K562 (cell line): ENCODE results near the gene KRT72. TPM values are rescaled to one million over a fixed set of nuclear protein-coding genes. Genes with fewer than 3 reads are reported as not detected.

ENCODE experiments used
- ATAC-seq: fragments of 200-7000 bp; cut with Tn5 transposase; 3 replicates; pipeline ENCODE4 v1.9.1; 2020; ENCODE audit warnings: moderate library complexity
- BruUV-seq: library from RNA; stranded (reverse); fragments of 400-500 nt; replicated peaks from 2 replicates; lab custom pipeline; 2021; lab: Mats Ljungman, UMichigan
- CTCF ChIA-PET: fragments of 300-600 bp; formaldehyde crosslinking; extraction: SDS; loops from one replicate; lab custom pipeline; 2021; ENCODE audit warnings: low intra/inter-chr PET ratio; lab: Yijun Ruan, JAX
- POLR2A ChIA-PET: fragments of 300-600, 350-650 bp; sonication (Branson Sonifier 250); formaldehyde crosslinking; extraction: SDS; loops from one replicate; lab custom pipeline; 2021; ENCODE audit warnings: antibody characterized with exemption, inconsistent platforms; lab: Yijun Ruan, JAX
- DNase-seq, 4 experiments: peaks; one replicate each; pipeline versions ENCODE4 v3.0.0 to v3.0.0-alpha.2; 2011 to 2018; ENCODE audit warnings: low spot score in 3 of 4, mixed read lengths in 3 of 4; ENCODE audit errors: extremely low read depth in 1 of 4
- FAIRE-seq: peaks from 2 replicates; lab custom pipeline; 2011; peaks lifted over from hg19 to GRCh38; lab: Jason Lieb, UNC
- H2AFZ ChIP-seq: 2 replicates; pipeline ENCODE4 v1.6.0; 2011; ENCODE audit warnings: low read depth, low read length, control low read depth, inconsistent platforms
- H3K27ac ChIP-seq: fragments of 200-600 bp; 3 replicates; pipeline ENCODE4 v1.8.0; 2011; ENCODE audit warnings: low read depth, mild to moderate bottlenecking, control low read depth, inconsistent platforms, low read length, moderate library complexity, mixed read lengths; ENCODE audit errors: extremely low read depth
- H3K27me3 ChIP-seq, 2 experiments: fragments of 300-600 bp in 1 of 2; 2 replicates in 1 of 2; 3 replicates in 1 of 2; pipeline versions ENCODE4 v1.6.0 to v1.8.0; 2011; ENCODE audit warnings: inconsistent platforms in 2 of 2, low read length in 2 of 2, mild to moderate bottlenecking in 1 of 2, mixed read lengths in 1 of 2, moderate library complexity in 1 of 2; ENCODE audit not compliant: control insufficient read depth in 2 of 2, insufficient read depth in 2 of 2
- H3K36me3 ChIP-seq: fragments of 300-600 bp; 3 replicates; pipeline ENCODE4 v1.8.0; 2011; ENCODE audit warnings: mild to moderate bottlenecking, low read length, inconsistent platforms; ENCODE audit not compliant: control insufficient read depth, insufficient read depth
- H3K4me1 ChIP-seq, 2 experiments: fragments of 200-600 bp in 1 of 2; replicated peaks in 1 of 2; 2 replicates in 1 of 2; 3 replicates in 1 of 2; pipeline versions ENCODE4 v1.5.1 to v1.8.0; 2011; ENCODE audit warnings: inconsistent platforms in 2 of 2, low read length in 2 of 2, mild to moderate bottlenecking in 1 of 2, mixed read lengths in 1 of 2, moderate library complexity in 1 of 2; ENCODE audit not compliant: control insufficient read depth in 2 of 2, insufficient read depth in 2 of 2
- H3K4me2 ChIP-seq: 2 replicates; pipeline ENCODE4 v1.6.1; 2011; ENCODE audit warnings: low read length, control low read depth, inconsistent platforms, mixed read lengths; ENCODE audit not compliant: insufficient read depth
- H3K4me3 ChIP-seq: fragments of 200-600 bp; sonication (generic), shearing (Covaris generic); 2 replicates; pipeline ENCODE4 v1.5.1; 2016; ENCODE audit warnings: control low read depth, inconsistent platforms
- H3K79me2 ChIP-seq: fragments of 200-600 bp; 3 replicates; pipeline ENCODE4 v1.8.0; 2011; ENCODE audit warnings: low read length, inconsistent platforms; ENCODE audit not compliant: control insufficient read depth, insufficient read depth
- H3K9ac ChIP-seq, 2 experiments: 2 replicates each; pipeline versions ENCODE4 v1.6.0 to v1.6.1; 2011; ENCODE audit warnings: low read depth in 2 of 2, low read length in 2 of 2, control low read depth in 1 of 2, inconsistent platforms in 1 of 2, mild to moderate bottlenecking in 1 of 2, mixed read lengths in 1 of 2; ENCODE audit not compliant: insufficient read depth in 1 of 2
- H3K9me1 ChIP-seq: one replicate; pipeline ENCODE4 v1.6.0; 2011; ENCODE audit warnings: inconsistent platforms, mild to moderate bottlenecking, low read length, moderate library complexity; ENCODE audit not compliant: control insufficient read depth, insufficient read depth
- H3K9me3 ChIP-seq: replicated peaks from 2 replicates; pipeline ENCODE4 v1.5.1; 2011; ENCODE audit warnings: low read depth, low read length, inconsistent platforms; ENCODE audit not compliant: control insufficient read depth, insufficient read depth
- H4K20me1 ChIP-seq: replicated peaks from 2 replicates; pipeline ENCODE4 v1.6.1; 2011; ENCODE audit warnings: low read length, inconsistent platforms, mixed read lengths; ENCODE audit not compliant: control insufficient read depth, insufficient read depth
- MYBL2 ChIP-seq, 2 experiments: fragments of 450-650 bp in 1 of 2; sonication (generic) in 1 of 2; formaldehyde crosslinking in 1 of 2; IDR thresholded peaks; 2 replicates each; pipeline versions ENCODE4 v1.6.1 to v1.8.1; 2017 to 2022; ENCODE audit warnings: borderline replicate concordance in 1 of 2, inconsistent platforms in 1 of 2, low read depth in 1 of 2, mild to moderate bottlenecking in 1 of 2, missing genetic modification reagents in 1 of 2, moderate library complexity in 1 of 2
- NFYB ChIP-seq: IDR thresholded peaks from 2 replicates; pipeline ENCODE4 v1.6.1; 2011; ENCODE audit warnings: mild to moderate bottlenecking, moderate library complexity; ENCODE audit not compliant: insufficient read length; ENCODE audit errors: extremely low read depth
- TBP ChIP-seq: optimal IDR thresholded peaks from 2 replicates; pipeline ENCODE3; 2011; ENCODE audit warnings: low read depth, low read length, improper control_type of control experiment
- U2AF1 ChIP-seq: fragments of 200-400 bp; formaldehyde crosslinking; optimal IDR thresholded peaks from 2 replicates; pipeline ENCODE3; 2017; ENCODE audit warnings: mild to moderate bottlenecking, low read depth, low read length, moderate library complexity
- WGBS: fragments of 100-300 bp; shearing (Covaris generic); methylation state at CpG from one replicate; pipeline ENCODE4 v1.1.6; 2016; ENCODE audit warnings: low coverage, mixed read lengths; ENCODE audit not compliant: insufficient coverage; ENCODE audit errors: missing lambda C conversion rate; 5-methylcytosine and 5-hydroxymethylcytosine counted together
- in situ Hi-C: fragments of 300-500 bp; cut with MboI; formaldehyde crosslinking; loops from 4 replicates; pipeline ENCODE4 v1.15.0; 2018; ENCODE audit warnings: inconsistent platforms, mixed read lengths
- intact Hi-C: fragments of 100-400 bp; cut with micrococcal nuclease; formaldehyde crosslinking; loops from 2 replicates; pipeline ENCODE4 v1.14.2; 2022
- polyA plus RNA-seq, 8 experiments: library from polyadenylated mRNA; depleted of rRNA in 4 of 8; stranded (reverse) in 5 of 8; unstranded in 3 of 8; fragments of >200 nt; fragmentation: Nextera tagmentation in 2 of 8; fragmentation: Illumina TruSeq in 1 of 8; extraction: Ambion mirVana in 2 of 8; extraction: Trizol in 1 of 8; gene quantifications; 2 replicates each; pipeline versions ENCODE4 v1.2.1 to v1.2.3, GENCODE V29; 2011 to 2014; ENCODE audit warnings: inconsistent platforms in 1 of 8, missing spikeins in 1 of 8
- total RNA-seq, 7 experiments: library from RNA; depleted of rRNA in 6 of 7; stranded (reverse); fragments of >200 nt in 6 of 7; fragmentation: Illumina TruSeq in 2 of 7; extraction: Trizol in 2 of 7; gene quantifications; 2 replicates each; pipeline versions ENCODE4 v1.2.1 to v1.2.3, GENCODE V29; 2011 to 2021; ENCODE audit warnings: low replicate concordance in 1 of 7
- TF ChIP-seq, protein P1 (sequence below): fragments of 450-650 bp; formaldehyde crosslinking; IDR thresholded peaks from 2 replicates; pipeline ENCODE4 v1.4.0; 2020; ENCODE audit warnings: mild to moderate bottlenecking
- TF ChIP-seq, protein P2 (sequence below): fragments of 250-450 bp; sonication (Bioruptor Pico); IDR thresholded peaks from 2 replicates; pipeline ENCODE4 v1.4.0; 2020; ENCODE audit warnings: mild to moderate bottlenecking, moderate library complexity
- TF ChIP-seq, protein P3 (sequence below): sonication (generic); formaldehyde crosslinking; IDR thresholded peaks from 2 replicates; pipeline ENCODE4 v1.8.0; 2022; ENCODE audit warnings: mild to moderate bottlenecking, missing genetic modification reagents
- TF ChIP-seq, protein P4 (sequence below): fragments of 450-650 bp; IDR thresholded peaks from 2 replicates; pipeline ENCODE4 v1.6.1; 2017; ENCODE audit warnings: mild to moderate bottlenecking, moderate library complexity
- TF ChIP-seq, protein P5 (sequence below): fragments of 250-450 bp; sonication (Bioruptor Pico); IDR thresholded peaks from 2 replicates; pipeline ENCODE4 v1.4.0; 2020
- TF ChIP-seq, protein P6 (sequence below): fragments of 200-400 bp; formaldehyde crosslinking; IDR thresholded peaks from 2 replicates; pipeline ENCODE4 v1.6.1; 2017; ENCODE audit warnings: mild to moderate bottlenecking, low read depth, low read length, moderate library complexity
- TF ChIP-seq, protein P7 (sequence below): fragments of 450-650 bp; formaldehyde crosslinking; IDR thresholded peaks from 2 replicates; pipeline ENCODE4 v1.4.0; 2022; ENCODE audit warnings: missing genetic modification characterization

Gene KRT72
- total and polyA plus RNA-seq, 9 of the 15 experiments (the other 6 are each of a cell fraction or from before 2014, with no cell fraction given): not detected

DNA sequence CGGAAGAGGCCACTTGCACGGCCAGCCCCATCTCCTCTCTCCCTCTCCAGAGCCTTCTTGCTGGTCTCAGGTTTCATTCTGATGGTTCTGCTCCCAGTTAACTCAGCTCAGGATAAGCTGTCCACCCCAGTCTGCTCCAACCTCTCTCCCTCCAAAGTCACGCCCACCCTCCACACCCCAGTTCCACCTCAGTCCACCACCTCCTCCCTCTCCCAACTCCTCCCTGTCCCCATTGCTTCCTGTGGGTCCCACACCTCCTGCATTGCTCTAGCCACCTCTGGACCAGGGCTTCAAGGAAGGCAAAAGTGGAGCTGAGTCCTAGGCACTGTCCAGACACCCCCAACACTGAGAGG is 61.5 kb downstream of the KRT72 start:
- Histone ChIP-seq H3K9me3 (no peaks in the 10 kb centered on the region), H3K4me1 (no peaks in the 10 kb centered on the region), H3K4me3 (no peak overlapping the region), H3K9me1 (no peaks in the 10 kb centered on the region), H2AFZ (no peak overlapping the region), H3K27ac (no peak overlapping the region), H3K36me3 (no peaks in the 10 kb centered on the region), H4K20me1 (peaks cover 2% of the 10 kb centered on the region; the same call in 1 of the 2 replicates), H3K9ac (no peak overlapping the region), H3K27me3 (peaks cover 4 to 17% of the 10 kb centered on the region in 2 experiments; a peak in 2 of 5 replicates), H3K79me2 (no peaks in the 10 kb centered on the region), H3K4me2 (no peak overlapping the region)
- 0% methylated on average over 3 of the region's 3 CpGs for WGBS
- DNase-seq: no peak
- BruUV-seq: no TSS peak
- FAIRE-seq: no peak
- ATAC-seq: no peak
- in situ Hi-C loops: no loop called here
- ChIA-PET CTCF (no interaction called here), POLR2A (interaction anchor here (0.5 kb wide), 1 partner anchor 1077 kb away, joined by 3 read pairs; no protein-coding TSS in a partner anchor)
- intact Hi-C loops: no loop called here
- TF ChIP-seq TBP (no peak), MYBL2 (IDR thresholded peaks at IDR 0.05; ENCODE audit: low read depth) (no peak), MYBL2 (CRISPR knock-in tag; IDR thresholded peaks at IDR 0.05; ENCODE audit: borderline replicate concordance) (no peak), NFYB (no peak), U2AF1 (no peak)
- TF ChIP-seq, protein P1, sequence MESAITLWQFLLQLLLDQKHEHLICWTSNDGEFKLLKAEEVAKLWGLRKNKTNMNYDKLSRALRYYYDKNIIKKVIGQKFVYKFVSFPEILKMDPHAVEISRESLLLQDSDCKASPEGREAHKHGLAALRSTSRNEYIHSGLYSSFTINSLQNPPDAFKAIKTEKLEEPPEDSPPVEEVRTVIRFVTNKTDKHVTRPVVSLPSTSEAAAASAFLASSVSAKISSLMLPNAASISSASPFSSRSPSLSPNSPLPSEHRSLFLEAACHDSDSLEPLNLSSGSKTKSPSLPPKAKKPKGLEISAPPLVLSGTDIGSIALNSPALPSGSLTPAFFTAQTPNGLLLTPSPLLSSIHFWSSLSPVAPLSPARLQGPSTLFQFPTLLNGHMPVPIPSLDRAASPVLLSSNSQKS (CRISPR knock-in tag): no peak
- TF ChIP-seq, protein P2, sequence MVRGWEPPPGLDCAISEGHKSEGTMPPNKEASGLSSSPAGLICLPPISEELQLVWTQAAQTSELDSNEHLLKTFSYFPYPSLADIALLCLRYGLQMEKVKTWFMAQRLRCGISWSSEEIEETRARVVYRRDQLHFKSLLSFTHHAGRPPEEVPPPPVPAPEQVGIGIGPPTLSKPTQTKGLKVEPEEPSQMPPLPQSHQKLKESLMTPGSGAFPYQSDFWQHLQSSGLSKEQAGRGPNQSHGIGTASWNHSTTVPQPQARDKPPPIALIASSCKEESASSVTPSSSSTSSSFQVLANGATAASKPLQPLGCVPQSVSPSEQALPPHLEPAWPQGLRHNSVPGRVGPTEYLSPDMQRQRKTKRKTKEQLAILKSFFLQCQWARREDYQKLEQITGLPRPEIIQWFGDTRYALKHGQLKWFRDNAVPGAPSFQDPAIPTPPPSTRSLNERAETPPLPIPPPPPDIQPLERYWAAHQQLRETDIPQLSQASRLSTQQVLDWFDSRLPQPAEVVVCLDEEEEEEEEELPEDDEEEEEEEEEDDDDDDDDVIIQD (CRISPR knock-in tag): no peak
- TF ChIP-seq, protein P3, sequence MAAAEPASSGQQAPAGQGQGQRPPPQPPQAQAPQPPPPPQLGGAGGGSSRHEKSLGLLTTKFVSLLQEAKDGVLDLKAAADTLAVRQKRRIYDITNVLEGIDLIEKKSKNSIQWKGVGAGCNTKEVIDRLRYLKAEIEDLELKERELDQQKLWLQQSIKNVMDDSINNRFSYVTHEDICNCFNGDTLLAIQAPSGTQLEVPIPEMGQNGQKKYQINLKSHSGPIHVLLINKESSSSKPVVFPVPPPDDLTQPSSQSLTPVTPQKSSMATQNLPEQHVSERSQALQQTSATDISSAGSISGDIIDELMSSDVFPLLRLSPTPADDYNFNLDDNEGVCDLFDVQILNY (CRISPR knock-in tag): no peak
- TF ChIP-seq, protein P4, sequence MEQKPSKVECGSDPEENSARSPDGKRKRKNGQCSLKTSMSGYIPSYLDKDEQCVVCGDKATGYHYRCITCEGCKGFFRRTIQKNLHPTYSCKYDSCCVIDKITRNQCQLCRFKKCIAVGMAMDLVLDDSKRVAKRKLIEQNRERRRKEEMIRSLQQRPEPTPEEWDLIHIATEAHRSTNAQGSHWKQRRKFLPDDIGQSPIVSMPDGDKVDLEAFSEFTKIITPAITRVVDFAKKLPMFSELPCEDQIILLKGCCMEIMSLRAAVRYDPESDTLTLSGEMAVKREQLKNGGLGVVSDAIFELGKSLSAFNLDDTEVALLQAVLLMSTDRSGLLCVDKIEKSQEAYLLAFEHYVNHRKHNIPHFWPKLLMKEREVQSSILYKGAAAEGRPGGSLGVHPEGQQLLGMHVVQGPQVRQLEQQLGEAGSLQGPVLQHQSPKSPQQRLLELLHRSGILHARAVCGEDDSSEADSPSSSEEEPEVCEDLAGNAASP: no peak
- TF ChIP-seq, protein P5, sequence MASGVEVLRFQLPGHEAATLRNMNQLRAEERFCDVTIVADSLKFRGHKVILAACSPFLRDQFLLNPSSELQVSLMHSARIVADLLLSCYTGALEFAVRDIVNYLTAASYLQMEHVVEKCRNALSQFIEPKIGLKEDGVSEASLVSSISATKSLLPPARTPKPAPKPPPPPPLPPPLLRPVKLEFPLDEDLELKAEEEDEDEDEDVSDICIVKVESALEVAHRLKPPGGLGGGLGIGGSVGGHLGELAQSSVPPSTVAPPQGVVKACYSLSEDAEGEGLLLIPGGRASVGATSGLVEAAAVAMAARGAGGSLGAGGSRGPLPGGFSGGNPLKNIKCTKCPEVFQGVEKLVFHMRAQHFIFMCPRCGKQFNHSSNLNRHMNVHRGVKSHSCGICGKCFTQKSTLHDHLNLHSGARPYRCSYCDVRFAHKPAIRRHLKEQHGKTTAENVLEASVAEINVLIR: no peak
- TF ChIP-seq, protein P6, sequence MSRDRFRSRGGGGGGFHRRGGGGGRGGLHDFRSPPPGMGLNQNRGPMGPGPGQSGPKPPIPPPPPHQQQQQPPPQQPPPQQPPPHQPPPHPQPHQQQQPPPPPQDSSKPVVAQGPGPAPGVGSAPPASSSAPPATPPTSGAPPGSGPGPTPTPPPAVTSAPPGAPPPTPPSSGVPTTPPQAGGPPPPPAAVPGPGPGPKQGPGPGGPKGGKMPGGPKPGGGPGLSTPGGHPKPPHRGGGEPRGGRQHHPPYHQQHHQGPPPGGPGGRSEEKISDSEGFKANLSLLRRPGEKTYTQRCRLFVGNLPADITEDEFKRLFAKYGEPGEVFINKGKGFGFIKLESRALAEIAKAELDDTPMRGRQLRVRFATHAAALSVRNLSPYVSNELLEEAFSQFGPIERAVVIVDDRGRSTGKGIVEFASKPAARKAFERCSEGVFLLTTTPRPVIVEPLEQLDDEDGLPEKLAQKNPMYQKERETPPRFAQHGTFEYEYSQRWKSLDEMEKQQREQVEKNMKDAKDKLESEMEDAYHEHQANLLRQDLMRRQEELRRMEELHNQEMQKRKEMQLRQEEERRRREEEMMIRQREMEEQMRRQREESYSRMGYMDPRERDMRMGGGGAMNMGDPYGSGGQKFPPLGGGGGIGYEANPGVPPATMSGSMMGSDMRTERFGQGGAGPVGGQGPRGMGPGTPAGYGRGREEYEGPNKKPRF: no peak
- TF ChIP-seq, protein P7, sequence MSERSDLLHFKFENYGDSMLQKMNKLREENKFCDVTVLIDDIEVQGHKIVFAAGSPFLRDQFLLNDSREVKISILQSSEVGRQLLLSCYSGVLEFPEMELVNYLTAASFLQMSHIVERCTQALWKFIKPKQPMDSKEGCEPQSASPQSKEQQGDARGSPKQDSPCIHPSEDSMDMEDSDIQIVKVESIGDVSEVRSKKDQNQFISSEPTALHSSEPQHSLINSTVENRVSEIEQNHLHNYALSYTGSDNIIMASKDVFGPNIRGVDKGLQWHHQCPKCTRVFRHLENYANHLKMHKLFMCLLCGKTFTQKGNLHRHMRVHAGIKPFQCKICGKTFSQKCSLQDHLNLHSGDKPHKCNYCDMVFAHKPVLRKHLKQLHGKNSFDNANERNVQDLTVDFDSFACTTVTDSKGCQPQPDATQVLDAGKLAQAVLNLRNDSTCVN (CRISPR knock-in tag): no peak
